Thyroid gland (tissue), 4 donors: ENCODE results near the gene SPOCK1.

Source experiments
- CTCF ChIP-seq, 6 experiments: fragments of 200-600 bp in 3 of 6; fragments of 450-650 bp in 3 of 6; sonication (generic) in 3 of 6; IDR thresholded peaks; one replicate each; pipeline ENCODE4 v1.5.1; 2016 to 2019; ENCODE audit warnings: antibody characterized with exemption in 6 of 6, mild to moderate bottlenecking in 2 of 6, inconsistent platforms in 1 of 6, moderate library complexity in 1 of 6
- POLR2A ChIP-seq, 2 donors: fragments of 450-650 bp; IDR thresholded peaks; one replicate each; pipeline ENCODE4 v1.6.1; 2017; ENCODE audit warnings: antibody characterized with exemption in 2 of 2, mild to moderate bottlenecking in 2 of 2, moderate library complexity in 1 of 2

- no peak for TF ChIP-seq CTCF (IDR thresholded peaks at IDR 0.05)
- no peak for TF ChIP-seq POLR2A (IDR thresholded peaks at IDR 0.05)
Observed at GRCh38 chr5:137281201-137281600, 217.9 kb downstream of the SPOCK1 start.
